Stimulated activated CD4-positive, alpha-beta T cell treated with anti-CD3 and anti-CD28 coated beads, Interleukin-1b, Interleukin-23, amount 100 ng/mL, for 4 hours (primary cell): ENCODE results near the gene TNFRSF4.
A peak's percentile ranks its signal among the peaks of the same experiment; 100 is the strongest.

Experiments used
- DNase-seq, 2 donors: peaks; one replicate each; pipeline ENCODE4 v3.0.0-alpha.2; 2020; ENCODE audit warnings: low read depth in 2 of 2

Gene TNFRSF4

GRCh38 chr1:1217621-1218523 is 3.9 kb upstream of the TNFRSF4 start:
- peak; percentile 43 to 62 for DNase-seq

- peak in 1 of 2 donors; percentile 35 for DNase-seq
Measured at GRCh38 chr1:1216770-1217620, 3.0 kb upstream of the TNFRSF4 start.

- DNase-seq = no peak
Measured at GRCh38 chr1:1215881-1216605, 2.1 kb upstream of the TNFRSF4 start.

- no peak for DNase-seq
Measured at GRCh38 chr1:1215080-1215676, 1.2 kb upstream of the TNFRSF4 start.

- DNase-seq = no peak
Measured at GRCh38 chr1:1212780-1213344, 1.1 kb downstream of the TNFRSF4 start.

- no peak for DNase-seq
Measured at GRCh38 chr1:1211541-1212441, 2.2 kb downstream of the TNFRSF4 start.

DNA sequence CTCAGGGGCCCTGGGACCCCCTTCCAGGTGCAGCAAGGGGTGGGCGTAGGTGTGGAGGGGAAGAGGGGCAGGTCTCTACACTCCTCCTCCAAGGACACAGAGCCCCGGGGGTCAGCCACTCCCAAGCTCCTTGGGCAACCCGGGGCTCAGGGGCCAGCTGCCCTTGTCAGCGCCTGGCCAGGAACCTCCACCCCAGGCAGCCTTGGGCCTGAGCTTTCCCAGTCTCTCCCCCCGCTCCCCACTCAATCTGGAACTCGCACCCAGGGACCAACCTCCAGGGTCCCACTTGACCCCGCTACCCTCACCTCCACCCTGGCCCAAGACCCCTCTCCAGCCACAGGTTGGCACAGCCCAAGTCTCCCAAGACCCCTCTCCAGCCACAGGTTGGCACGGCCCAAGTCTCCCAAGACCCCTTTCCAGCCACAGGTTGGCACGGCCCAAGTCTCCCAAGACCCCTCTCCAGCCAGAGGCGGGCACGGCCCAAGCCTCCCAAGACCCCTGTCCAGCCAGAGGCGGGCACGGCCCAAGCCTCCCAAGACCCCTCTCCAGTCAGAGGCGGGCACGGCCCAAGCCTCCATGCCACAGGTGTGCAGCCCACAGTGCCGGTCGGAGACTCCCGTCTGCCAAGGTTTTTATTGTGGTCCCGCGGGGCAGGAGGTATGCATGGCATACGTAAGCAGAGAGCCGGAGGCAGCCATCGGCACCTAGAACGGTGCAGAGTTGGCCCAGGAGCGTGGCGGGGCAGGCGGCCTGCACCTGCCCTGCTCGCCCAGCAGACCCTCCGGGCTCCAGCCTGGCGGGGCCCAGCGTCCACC is 3.0 kb downstream of the TNFRSF4 start:
- DNase-seq = no peak

- peak in 1 of 2 donors; percentile 52 for DNase-seq
Measured at GRCh38 chr1:1208713-1209433, 5.1 kb downstream of the TNFRSF4 start.

DNA sequence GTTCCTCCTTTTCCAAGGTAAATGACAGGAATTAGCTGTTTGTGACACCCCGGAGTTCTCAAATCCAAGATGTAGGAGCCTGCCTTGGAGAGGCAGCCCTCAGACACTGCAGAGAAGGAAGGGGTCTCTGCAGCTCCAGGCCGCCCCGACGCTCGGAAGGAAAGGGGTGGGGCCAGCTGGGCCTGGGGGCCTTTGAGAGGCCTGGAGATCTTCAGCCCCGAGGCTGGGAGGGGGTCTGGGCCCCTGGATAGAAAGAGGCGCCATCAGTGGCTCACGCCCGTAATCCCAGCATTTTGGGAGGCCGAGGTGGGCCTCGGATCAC is 6.4 kb downstream of the TNFRSF4 start:
- no peak for DNase-seq

GRCh38 chr1:1206966-1207531 is 6.9 kb downstream of the TNFRSF4 start:
- DNase-seq = no peak

DNA sequence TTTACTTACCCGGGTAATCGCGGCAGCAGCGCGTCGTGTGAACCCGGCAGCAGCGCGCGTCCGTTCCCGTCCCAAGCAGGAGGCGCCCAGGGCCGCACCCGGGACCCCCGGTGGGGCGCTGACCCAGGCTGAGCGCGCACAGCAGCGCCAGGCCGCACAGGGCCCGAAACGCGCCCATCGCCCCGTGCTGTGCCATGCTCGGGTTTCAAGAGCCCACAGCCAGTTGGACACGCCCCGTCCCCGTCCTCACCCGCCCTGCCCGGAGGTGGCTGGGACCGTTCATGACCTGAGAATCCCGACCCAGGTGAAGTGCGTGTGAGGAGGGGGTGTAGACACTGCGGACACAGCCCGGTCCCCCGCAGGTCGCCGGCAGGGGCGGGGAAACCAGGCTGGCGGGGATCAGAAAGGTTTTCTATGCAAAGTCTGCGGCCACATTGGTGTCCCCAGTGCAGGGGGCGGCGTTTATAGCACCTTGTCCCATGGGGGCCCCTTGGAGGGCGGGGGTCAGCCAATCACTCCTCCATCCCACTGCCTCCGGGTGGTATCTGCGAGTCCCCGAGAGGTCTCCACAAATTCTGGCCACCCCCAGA is 7.5 kb downstream of the TNFRSF4 start, which contains the start of gene TNFRSF18:
Gene TNFRSF18, minus strand, starts transcription at position 217 of the 590 bp plus-strand sequence. Its CDS starts 21 bp downstream, at position 196.
- peak in 1 of 2 donors; percentile 55 for DNase-seq

DNA sequence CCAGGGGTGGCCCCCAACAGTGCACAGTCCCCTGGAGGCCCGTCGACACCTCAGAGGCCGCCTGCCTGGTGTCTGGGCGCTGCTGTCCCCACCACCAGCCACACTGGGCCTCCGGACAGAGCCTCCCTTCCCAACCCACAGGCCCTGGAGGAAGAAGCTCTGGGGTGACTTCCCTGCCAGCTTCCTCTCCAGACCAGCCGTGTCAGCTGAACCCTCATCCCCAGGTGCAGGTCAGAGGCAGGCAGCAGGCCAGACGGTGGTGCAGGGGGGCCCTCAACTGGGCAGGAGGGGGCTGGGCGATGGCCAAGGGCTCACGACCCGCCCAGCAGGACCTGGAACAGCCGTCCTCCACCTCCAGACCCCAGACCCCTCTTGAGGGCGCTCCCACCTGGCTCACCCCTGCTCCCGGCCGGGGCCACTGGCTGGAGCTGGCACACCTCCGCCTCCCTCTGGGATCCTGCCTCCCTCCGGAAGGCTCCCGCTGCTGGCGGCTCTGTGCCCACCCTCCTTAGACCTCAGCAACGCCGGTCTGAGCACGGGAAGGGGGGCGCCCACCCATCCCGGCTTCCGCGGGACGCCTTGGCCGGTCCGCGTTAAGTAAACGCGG is 8.1 kb downstream of the TNFRSF4 start:
- no peak for DNase-seq

DNA sequence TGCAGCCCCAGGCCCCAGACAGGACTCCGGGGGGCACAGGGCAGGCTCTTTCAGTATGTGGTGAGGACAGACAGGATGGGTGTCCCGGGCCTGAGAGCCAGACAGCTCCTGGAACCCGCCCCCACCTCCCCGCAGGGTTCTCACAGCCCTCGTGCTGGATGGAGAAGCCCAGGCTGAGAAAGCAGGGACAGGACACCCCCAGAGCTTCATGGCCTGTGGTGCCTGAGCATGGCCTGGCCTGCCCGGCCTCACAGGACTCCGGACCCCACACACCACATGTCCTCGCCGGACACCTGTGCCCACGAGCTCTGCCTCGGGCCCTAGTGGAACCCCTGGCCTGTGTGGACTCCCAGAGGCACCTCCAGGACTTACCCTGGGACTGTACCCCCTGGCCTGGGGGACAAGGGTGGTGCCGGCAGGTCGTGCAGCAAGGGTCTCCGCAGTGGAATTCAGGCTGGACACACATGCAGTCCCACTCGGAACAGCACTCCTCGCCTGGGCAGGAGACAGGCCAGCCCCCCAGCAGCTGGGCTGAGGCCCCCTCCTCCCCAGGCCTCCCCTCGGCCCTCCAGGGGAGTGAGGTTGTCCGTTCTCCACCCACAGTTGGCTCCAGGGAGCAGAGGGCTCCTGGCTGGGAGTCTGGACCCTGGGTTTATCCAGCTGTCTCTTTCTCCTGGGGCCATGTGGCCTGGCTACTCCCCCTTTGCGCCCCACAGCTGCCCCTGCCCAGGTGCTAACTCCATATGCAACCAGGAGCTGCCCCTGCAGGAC is 8.8 kb downstream of the TNFRSF4 start:
- no peak for DNase-seq

- no peak for DNase-seq
Measured at GRCh38 chr1:1204425-1204920, 9.5 kb downstream of the TNFRSF4 start.

GRCh38 chr1:1203561-1204424 is 10.2 kb downstream of the TNFRSF4 start:
- no peak for DNase-seq
